ENCODE measurements around the gene DAP.
"Not testable (repeated sequence)": the region's sequence is repeated elsewhere in the genome, so short reads cannot be mapped to it uniquely, and the experiment has no call there.

GRCh38 chr5:10718617-10719016, 42.4 kb downstream of the DAP start:
- TF ChIP-seq CTCF (conservative IDR thresholded peaks at IDR 0.05; ENCODE audit: low read depth, low read length); EZH2 (IDR thresholded peaks at IDR 0.05; ENCODE audit: borderline replicate concordance, low read depth, low read length, poor library complexity, severe bottlenecking): not testable (repeated sequence)

Data from A673 (cell line).